ENCODE measurements around the gene ARHGEF6.

The ARHGEF6 gene

GRCh38 chrX:136647677-136648360 lies 132.9 kb downstream of the ARHGEF6 start, which contains the start of gene CD40LG:
CD40LG (plus strand) TSS chrX:136648158; CDS start chrX:136648249, 91 bp downstream.
- Histone ChIP-seq H3K4me2 (ENCODE audit: low read length) (no peak within 1 kb of the TSS), H3K27ac (ENCODE audit: low read depth, low read length) (no peak within 1 kb of the TSS), H3K36me3 (ENCODE audit: control insufficient read depth, low read length) (no peaks in the 10 kb centered on the region), H3K9me2 (replicated peaks; ENCODE audit: control insufficient read depth, low read length) (no peaks in the 10 kb centered on the region), H4K20me1 (ENCODE audit: control insufficient read depth, insufficient read depth, low read depth, low read length) (no peaks in the 10 kb centered on the region), H3K27me3 (ENCODE audit: control insufficient read depth, low read length) (no peaks in the 10 kb centered on the region), H3F3A (ENCODE audit: control insufficient read depth, insufficient read depth) (no peaks in the 10 kb centered on the region), H3K9me3 (ENCODE audit: control insufficient read depth, insufficient read depth, low read length) (no peaks in the 10 kb centered on the region), H3K4me1 (ENCODE audit: control insufficient read depth, low read length) (no peaks in the 10 kb centered on the region), H3K79me2 (ENCODE audit: control insufficient read depth, low read length) (no peaks in the 10 kb centered on the region), H3K4me3 (ENCODE audit: low read length) (no peak within 1 kb of the TSS)
- TF ChIP-seq EZH2phosphoT487 (IDR thresholded peaks at IDR 0.05; ENCODE audit: borderline replicate concordance, low read length): no peak

DNA sequence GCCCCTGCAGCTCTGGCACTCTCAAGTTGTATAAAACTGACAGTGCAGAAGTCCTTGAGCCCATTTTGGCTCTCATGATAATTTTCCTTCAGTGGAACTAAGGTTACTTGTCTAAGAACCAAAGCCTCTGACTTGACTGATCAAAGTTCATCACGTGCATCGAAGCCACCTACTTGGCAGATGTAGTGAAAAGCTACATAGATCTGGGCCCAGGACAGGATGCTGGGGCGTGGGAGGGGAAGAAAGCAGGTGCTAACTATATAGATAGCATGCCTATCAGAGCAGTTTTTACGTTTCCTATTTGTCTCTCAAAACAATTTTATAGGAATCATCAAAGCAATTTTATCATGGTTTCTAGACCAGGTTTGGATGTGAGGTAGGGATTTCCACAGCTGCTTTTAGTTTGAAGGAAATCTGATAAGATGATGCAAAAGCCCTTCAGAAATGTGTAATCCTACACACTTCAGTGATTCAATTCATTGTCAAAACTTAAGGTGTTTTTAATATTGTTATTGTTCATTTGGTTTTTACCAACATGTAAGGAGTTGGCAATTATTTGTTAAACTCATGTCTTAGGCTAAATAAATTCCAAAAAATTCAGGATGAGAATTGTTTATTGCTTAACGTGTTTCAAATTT lies 134.0 kb downstream of the ARHGEF6 start:
- no peaks in the 10 kb centered on the region for H3K36me3 ChIP-seq (ENCODE audit: control insufficient read depth, low read length)
- H3K27me3 ChIP-seq (ENCODE audit: control insufficient read depth, low read length): no peaks in the 10 kb centered on the region
- TF ChIP-seq EZH2phosphoT487 (IDR thresholded peaks at IDR 0.05; ENCODE audit: borderline replicate concordance, low read length): no peak
- TF ChIP-seq, protein P1, sequence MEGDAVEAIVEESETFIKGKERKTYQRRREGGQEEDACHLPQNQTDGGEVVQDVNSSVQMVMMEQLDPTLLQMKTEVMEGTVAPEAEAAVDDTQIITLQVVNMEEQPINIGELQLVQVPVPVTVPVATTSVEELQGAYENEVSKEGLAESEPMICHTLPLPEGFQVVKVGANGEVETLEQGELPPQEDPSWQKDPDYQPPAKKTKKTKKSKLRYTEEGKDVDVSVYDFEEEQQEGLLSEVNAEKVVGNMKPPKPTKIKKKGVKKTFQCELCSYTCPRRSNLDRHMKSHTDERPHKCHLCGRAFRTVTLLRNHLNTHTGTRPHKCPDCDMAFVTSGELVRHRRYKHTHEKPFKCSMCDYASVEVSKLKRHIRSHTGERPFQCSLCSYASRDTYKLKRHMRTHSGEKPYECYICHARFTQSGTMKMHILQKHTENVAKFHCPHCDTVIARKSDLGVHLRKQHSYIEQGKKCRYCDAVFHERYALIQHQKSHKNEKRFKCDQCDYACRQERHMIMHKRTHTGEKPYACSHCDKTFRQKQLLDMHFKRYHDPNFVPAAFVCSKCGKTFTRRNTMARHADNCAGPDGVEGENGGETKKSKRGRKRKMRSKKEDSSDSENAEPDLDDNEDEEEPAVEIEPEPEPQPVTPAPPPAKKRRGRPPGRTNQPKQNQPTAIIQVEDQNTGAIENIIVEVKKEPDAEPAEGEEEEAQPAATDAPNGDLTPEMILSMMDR (IDR thresholded peaks at IDR 0.05; ENCODE audit: low read depth, low read length, poor library complexity, severe bottlenecking): no peak
- H4K20me1 ChIP-seq (ENCODE audit: control insufficient read depth, insufficient read depth, low read depth, low read length): no peaks in the 10 kb centered on the region
- no peaks in the 10 kb centered on the region for H3F3A ChIP-seq (ENCODE audit: control insufficient read depth, insufficient read depth)
- no peak overlapping the region for H3K4me3 ChIP-seq (ENCODE audit: low read length)
- no peaks in the 10 kb centered on the region for H3K9me3 ChIP-seq (ENCODE audit: control insufficient read depth, insufficient read depth, low read length)
- no peaks in the 10 kb centered on the region for H3K9me2 ChIP-seq (replicated peaks; ENCODE audit: control insufficient read depth, low read length)
- no peaks in the 10 kb centered on the region for H3K79me2 ChIP-seq (ENCODE audit: control insufficient read depth, low read length)
- H3K27ac ChIP-seq (ENCODE audit: low read depth, low read length): no peak overlapping the region
- no peak overlapping the region for H3K4me2 ChIP-seq (ENCODE audit: low read length)
- no peaks in the 10 kb centered on the region for H3K4me1 ChIP-seq (ENCODE audit: control insufficient read depth, low read length)

DNA sequence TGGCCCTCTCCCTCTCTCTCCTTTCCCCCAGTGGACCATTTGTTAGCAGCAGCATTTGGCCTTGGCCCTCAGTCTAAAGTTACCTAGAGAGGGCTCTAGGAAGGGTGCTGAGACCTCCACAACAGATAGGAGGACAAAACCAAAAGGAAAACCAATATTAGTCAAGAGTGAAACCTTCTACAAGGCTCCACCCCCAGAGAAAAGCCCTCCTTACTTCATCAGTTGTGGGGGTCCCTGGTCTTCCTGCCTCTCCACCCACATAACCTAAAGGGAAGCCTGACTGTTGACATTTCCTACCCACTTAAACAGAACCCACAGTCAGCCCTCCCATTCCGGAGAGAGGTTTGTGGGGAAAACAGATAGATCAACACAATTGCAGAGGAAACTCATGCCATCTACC lies 137.5 kb downstream of the ARHGEF6 start:
- Histone ChIP-seq H3K36me3 (ENCODE audit: control insufficient read depth, low read length) (no peaks in the 10 kb centered on the region), H3K4me2 (ENCODE audit: low read length) (no peak overlapping the region), H3K9me3 (ENCODE audit: control insufficient read depth, insufficient read depth, low read length) (no peaks in the 10 kb centered on the region), H3K27me3 (ENCODE audit: control insufficient read depth, low read length) (no peaks in the 10 kb centered on the region), H3F3A (ENCODE audit: control insufficient read depth, insufficient read depth) (no peaks in the 10 kb centered on the region), H4K20me1 (ENCODE audit: control insufficient read depth, insufficient read depth, low read depth, low read length) (no peaks in the 10 kb centered on the region), H3K79me2 (ENCODE audit: control insufficient read depth, low read length) (no peaks in the 10 kb centered on the region), H3K4me3 (ENCODE audit: low read length) (no peak overlapping the region), H3K4me1 (ENCODE audit: control insufficient read depth, low read length) (no peaks in the 10 kb centered on the region), H3K27ac (ENCODE audit: low read depth, low read length) (no peak overlapping the region), H3K9me2 (replicated peaks; ENCODE audit: control insufficient read depth, low read length) (no peaks in the 10 kb centered on the region)
- no peak for TF ChIP-seq EZH2phosphoT487 (IDR thresholded peaks at IDR 0.05; ENCODE audit: borderline replicate concordance, low read length)
- TF ChIP-seq, protein P1 (IDR thresholded peaks at IDR 0.05; ENCODE audit: low read depth, low read length, poor library complexity, severe bottlenecking): no peak
